B cell (primary cell): ENCODE data around the gene TDRD9. TPM values are rescaled to one million over a fixed set of nuclear protein-coding genes. Genes with fewer than 3 reads are reported as not detected.

ENCODE experiments used
- ATAC-seq: fragments of 200-7000 bp; cut with Tn5 transposase; one replicate; pipeline ENCODE4 v1.10.0; 2021; ENCODE audit warnings: low read depth, mild to moderate bottlenecking, moderate number of reproducible peaks, moderate library complexity
- CTCF ChIA-PET: fragments of 350-600 bp; sonication (Branson Sonifier 250); formaldehyde crosslinking; loops from one replicate; lab custom pipeline; 2021; ENCODE audit warnings: antibody characterized with exemption, inconsistent platforms; lab: Charles Lee
- POLR2A ChIA-PET: fragments of 350-600 bp; sonication (Branson Sonifier 250); formaldehyde crosslinking; loops from one replicate; lab custom pipeline; 2021; ENCODE audit warnings: antibody characterized with exemption; lab: Charles Lee
- DNase-seq: peaks from one replicate; pipeline ENCODE4 v3.0.0; 2013
- H2AFZ ChIP-seq: 2 replicates; pipeline ENCODE4 v1.6.1; 2012; ENCODE audit warnings: mild to moderate bottlenecking, low read depth, low read length; ENCODE audit not compliant: insufficient read depth, poor library complexity, severe bottlenecking
- H3K27ac ChIP-seq, 2 donors: 1 replicate in 1 of 2; 2 replicates in 1 of 2; pipeline ENCODE4 v1.5.1; 2012 to 2013; ENCODE audit warnings: low read length in 2 of 2, mild to moderate bottlenecking in 2 of 2, moderate library complexity in 1 of 2
- H3K27me3 ChIP-seq, 4 experiments: fragments of 200-600 bp in 1 of 4; sonication (generic) in 1 of 4; replicated peaks in 1 of 4; 1 replicate in 2 of 4; 2 replicates in 2 of 4; pipeline versions ENCODE4 v1.6.1 to v1.7.0; 2013 to 2016; ENCODE audit warnings: low read length in 3 of 4, mild to moderate bottlenecking in 2 of 4, mixed read lengths in 1 of 4, moderate library complexity in 1 of 4; ENCODE audit not compliant: insufficient read depth in 4 of 4, control insufficient read depth in 3 of 4; ENCODE audit errors: control extremely low read depth in 1 of 4
- H3K36me3 ChIP-seq, 2 experiments: replicated peaks in 1 of 2; 1 replicate in 1 of 2; 2 replicates in 1 of 2; pipeline versions ENCODE4 v1.6.1 to v1.7.1; 2013; ENCODE audit warnings: low read length in 1 of 2; ENCODE audit not compliant: insufficient read depth in 2 of 2, control insufficient read depth in 1 of 2; ENCODE audit errors: control extremely low read depth in 1 of 2, extremely low read depth in 1 of 2
- H3K4me1 ChIP-seq, 2 donors: fragments of 200-600 bp in 1 of 2; sonication (generic) in 1 of 2; 1 replicate in 1 of 2; 2 replicates in 1 of 2; pipeline versions ENCODE4 v1.5.1 to v1.6.1; 2013 to 2017; ENCODE audit warnings: low read length in 2 of 2; ENCODE audit not compliant: control insufficient read depth in 2 of 2, insufficient read depth in 2 of 2
- H3K4me2 ChIP-seq: replicated peaks from 2 replicates; pipeline ENCODE3; 2012; ENCODE audit warnings: mild to moderate bottlenecking, low read depth, low read length; ENCODE audit not compliant: poor library complexity, severe bottlenecking
- H3K4me3 ChIP-seq, 5 experiments: fragments of 200-600 bp in 1 of 5; sonication (generic) in 1 of 5; 1 replicate in 3 of 5; 2 replicates in 2 of 5; pipeline versions ENCODE4 v1.5.1 to v1.7.0; 2011 to 2016; ENCODE audit warnings: low read length in 4 of 5, mild to moderate bottlenecking in 4 of 5, low read depth in 2 of 5, control low read depth in 1 of 5, moderate library complexity in 1 of 5; ENCODE audit not compliant: insufficient read depth in 1 of 5; ENCODE audit errors: control extremely low read depth in 1 of 5, extremely low read depth in 1 of 5
- H3K79me2 ChIP-seq: fragments of 200-600 bp; sonication (generic); one replicate; pipeline ENCODE4 v1.6.0; 2016; ENCODE audit warnings: low read length; ENCODE audit not compliant: control insufficient read depth, insufficient read depth
- H3K9ac ChIP-seq: fragments of 200-600 bp; sonication (generic); 2 replicates; pipeline ENCODE4 v1.6.1; 2017; ENCODE audit warnings: mild to moderate bottlenecking, low read length, moderate library complexity
- H3K9me3 ChIP-seq, 3 donors: one replicate each; pipeline versions ENCODE4 v1.6.1 to v1.7.1; 2013; ENCODE audit warnings: low read length in 2 of 3; ENCODE audit not compliant: control insufficient read depth in 2 of 3, insufficient read depth in 1 of 3; ENCODE audit errors: control extremely low read depth in 1 of 3
- H4K20me1 ChIP-seq: 2 replicates; pipeline ENCODE4 v1.6.0; 2012; ENCODE audit warnings: mild to moderate bottlenecking, low read length; ENCODE audit not compliant: insufficient read depth, control insufficient read depth, poor library complexity, severe bottlenecking
- H3K27ac Mint-ChIP-seq: one replicate; pipeline ENCODE4 v1.8.0; 2021; ENCODE audit warnings: mixed read lengths
- H3K27me3 Mint-ChIP-seq: one replicate; pipeline ENCODE4 v1.8.0; 2021; ENCODE audit warnings: mixed read lengths
- H3K4me1 Mint-ChIP-seq: one replicate; pipeline ENCODE4 v1.8.0; 2021; ENCODE audit warnings: mixed read lengths
- H3K4me3 Mint-ChIP-seq: one replicate; pipeline ENCODE4 v1.8.0; 2021; ENCODE audit warnings: mixed read lengths
- H3K9me3 Mint-ChIP-seq: one replicate; pipeline ENCODE4 v1.8.0; 2022; ENCODE audit warnings: mixed read lengths; ENCODE audit not compliant: insufficient read depth
- CTCF ChIP-seq: fragments of 200-600 bp; IDR thresholded peaks from one replicate; pipeline ENCODE4 v1.8.0; 2022; ENCODE audit warnings: antibody characterized with exemption, mild to moderate bottlenecking
- EZH2 ChIP-seq: IDR thresholded peaks from 2 replicates; pipeline ENCODE4 v1.6.1; 2012; ENCODE audit warnings: borderline replicate concordance, low read depth, mild to moderate bottlenecking, moderate library complexity, low read length; ENCODE audit not compliant: insufficient read depth, poor library complexity, severe bottlenecking
- WGBS: methylation state at CpG from one replicate; pipeline ENCODE4 v1.1.5; 2013; ENCODE audit warnings: missing lambda C conversion rate; ENCODE audit not compliant: insufficient coverage; 5-methylcytosine and 5-hydroxymethylcytosine counted together
- intact Hi-C: fragments of 100-400 bp; cut with micrococcal nuclease; formaldehyde crosslinking; loops from one replicate; pipeline ENCODE4 v1.10.0; 2022
- polyA plus RNA-seq: library from polyadenylated mRNA; depleted of rRNA; stranded (reverse); fragments of >200 nt; gene quantifications from 2 replicates; pipeline ENCODE4 v1.2.3, GENCODE V29; 2012
- total RNA-seq, 2 donors: library from RNA; stranded (reverse); fragments of 120-200 nt in 1 of 2; gene quantifications; 1 replicate in 1 of 2; 2 replicates in 1 of 2; pipeline versions ENCODE4 v1.2.3 to v1.2.4, GENCODE V29; 2013 to 2022

The TDRD9 gene
- total and polyA plus RNA-seq, 2 donors (not counting 1 experiment from before 2014, with no cell fraction given) = 1.1 to 2.4 TPM

GRCh38 chr14:103882503-103883262 is 45.6 kb upstream of the TDRD9 start:
- Histone ChIP-seq H3K27me3 (peaks cover 0 to 30% (median 3%) of the 10 kb centered on the region in 4 experiments), H3K4me2 (no peak overlapping the region), H3K9me3 (no peaks in the 10 kb centered on the region), H3K36me3 (no peaks in the 10 kb centered on the region), H3K9ac (no peak overlapping the region), H3K4me3 (no peak overlapping the region), H3K79me2 (no peaks in the 10 kb centered on the region), H4K20me1 (no peaks in the 10 kb centered on the region), H2AFZ (no peak overlapping the region), H3K27ac (no peak overlapping the region), H3K4me1 (peaks cover 6 to 15% of the 10 kb centered on the region in 2 donors)
- Mint-ChIP-seq H3K27ac (no peak overlapping the region), H3K4me1 (peaks cover 9% of the 10 kb centered on the region), H3K27me3 (peaks cover 11% of the 10 kb centered on the region), H3K4me3 (no peak overlapping the region), H3K9me3 (no peaks in the 10 kb centered on the region)
- TF ChIP-seq CTCF = no peak
- no peak for TF ChIP-seq EZH2
- ATAC-seq (no peak), DNase-seq (no peak)
- WGBS = 92% methylated on average over 20 of the region's 20 CpGs
- intact Hi-C loops = no loop called here
- ChIA-PET POLR2A (no interaction called here), CTCF (no interaction called here)

GRCh38 chr14:103883263-103883523 is 45.1 kb upstream of the TDRD9 start:
- H3K4me3 Mint-ChIP-seq = no peak overlapping the region
- ChIA-PET CTCF (no interaction called here), POLR2A (no interaction called here)
- 97% methylated on average over 3 of the region's 3 CpGs for WGBS
- no peak for TF ChIP-seq CTCF
- no peak for TF ChIP-seq EZH2
- Histone ChIP-seq H3K27ac (no peak overlapping the region), H3K36me3 (no peaks in the 10 kb centered on the region), H4K20me1 (no peaks in the 10 kb centered on the region), H3K27me3 (peaks cover 0 to 30% (median 3%) of the 10 kb centered on the region in 4 experiments), H2AFZ (no peak overlapping the region), H3K4me2 (no peak overlapping the region), H3K4me3 (no peak overlapping the region), H3K9me3 (no peaks in the 10 kb centered on the region), H3K4me1 (peaks cover 6 to 15% of the 10 kb centered on the region in 2 donors), H3K79me2 (no peaks in the 10 kb centered on the region), H3K9ac (no peak overlapping the region)
- H3K27me3 Mint-ChIP-seq = peaks cover 11% of the 10 kb centered on the region
- ATAC-seq (no peak), DNase-seq (no peak)
- no peak overlapping the region for H3K27ac Mint-ChIP-seq
- H3K4me1 Mint-ChIP-seq = peaks cover 9% of the 10 kb centered on the region
- intact Hi-C loops = no loop called here
- no peaks in the 10 kb centered on the region for H3K9me3 Mint-ChIP-seq
